Liver (tissue), 9 donors: ENCODE data around the gene YPEL3. TPM values are rescaled to one million over a fixed set of nuclear protein-coding genes. Genes with fewer than 3 reads are reported as not detected.

Experiments used
- DNase-seq: peaks from one replicate; pipeline ENCODE4 v3.0.0-alpha.2; 2017; ENCODE audit warnings: low spot score
- H3K27ac ChIP-seq, 2 donors: one replicate each; pipeline ENCODE4 v1.7.0; 2013; ENCODE audit warnings: inconsistent platforms in 2 of 2, low read length in 2 of 2, control low read depth in 1 of 2, low read depth in 1 of 2, mild to moderate bottlenecking in 1 of 2
- H3K27me3 ChIP-seq, 4 donors: one replicate each; pipeline versions ENCODE4 v1.6.1 to v1.7.0; 2013; ENCODE audit warnings: low read length in 3 of 4, inconsistent platforms in 1 of 4, mild to moderate bottlenecking in 1 of 4, moderate library complexity in 1 of 4; ENCODE audit not compliant: control insufficient read depth in 4 of 4, insufficient read depth in 4 of 4
- H3K36me3 ChIP-seq, 4 donors: one replicate each; pipeline versions ENCODE4 v1.6.1 to v1.7.0; 2013; ENCODE audit warnings: low read length in 3 of 4, mild to moderate bottlenecking in 3 of 4, low read depth in 1 of 4, moderate library complexity in 1 of 4; ENCODE audit not compliant: control insufficient read depth in 4 of 4, insufficient read depth in 3 of 4
- H3K4me1 ChIP-seq, 4 donors: one replicate each; pipeline versions ENCODE4 v1.6.1 to v1.7.0; 2013; ENCODE audit warnings: low read length in 3 of 4, mild to moderate bottlenecking in 3 of 4, moderate library complexity in 1 of 4; ENCODE audit not compliant: control insufficient read depth in 4 of 4, insufficient read depth in 4 of 4
- H3K4me3 ChIP-seq, 3 donors: one replicate each; pipeline versions ENCODE4 v1.6.1 to v1.7.0; 2013; ENCODE audit warnings: low read length in 3 of 3, control low read depth in 1 of 3, low read depth in 1 of 3, mild to moderate bottlenecking in 1 of 3
- H3K9ac ChIP-seq, 2 donors: one replicate each; pipeline ENCODE4 v1.7.0; 2013; ENCODE audit warnings: low read length in 2 of 2, mild to moderate bottlenecking in 2 of 2, moderate library complexity in 2 of 2, control low read depth in 1 of 2, low read depth in 1 of 2
- H3K9me3 ChIP-seq, 4 donors: one replicate each; pipeline versions ENCODE4 v1.6.1 to v1.7.0; 2013; ENCODE audit warnings: low read length in 3 of 4; ENCODE audit not compliant: control insufficient read depth in 4 of 4
- EGR1 ChIP-seq, 2 donors: IDR thresholded peaks; 2 replicates each; pipeline ENCODE4 v1.6.1; 2016 to 2018; ENCODE audit warnings: antibody characterized with exemption in 2 of 2, low read depth in 2 of 2
- FOXA1 ChIP-seq: IDR thresholded peaks from 2 replicates; pipeline ENCODE4 v1.6.1; 2016; ENCODE audit warnings: antibody characterized with exemption
- JUND ChIP-seq, 2 donors: IDR thresholded peaks; 2 replicates each; pipeline ENCODE4 v1.6.1; 2016; ENCODE audit warnings: antibody characterized with exemption in 2 of 2
- NR2F2 ChIP-seq: IDR thresholded peaks from 2 replicates; pipeline ENCODE4 v1.6.1; 2016; ENCODE audit warnings: antibody characterized with exemption
- RAD21 ChIP-seq, 2 donors: IDR thresholded peaks; 2 replicates each; pipeline ENCODE4 v1.6.1; 2016; ENCODE audit warnings: antibody characterized with exemption in 2 of 2, mild to moderate bottlenecking in 2 of 2
- RXRA ChIP-seq, 2 donors: IDR thresholded peaks; 2 replicates each; pipeline ENCODE4 v1.6.1; 2017 to 2018; ENCODE audit warnings: antibody characterized with exemption in 2 of 2, mild to moderate bottlenecking in 1 of 2
- SP1 ChIP-seq: IDR thresholded peaks from 2 replicates; pipeline ENCODE4 v1.6.1; 2018; ENCODE audit warnings: antibody characterized with exemption, mild to moderate bottlenecking
- TAF1 ChIP-seq: conservative IDR thresholded peaks from 2 replicates; pipeline ENCODE4 v1.6.1; 2016; ENCODE audit warnings: antibody characterized with exemption, mild to moderate bottlenecking
- YY1 ChIP-seq: IDR thresholded peaks from 2 replicates; pipeline ENCODE4 v1.6.1; 2016; ENCODE audit warnings: antibody characterized with exemption, mild to moderate bottlenecking
- WGBS: extraction: QIAGEN DNeasy Blood & Tissue Kit; methylation state at CpG from one replicate; pipeline ENCODE4 v1.1.7; 2013; 5-methylcytosine and 5-hydroxymethylcytosine counted together
- polyA plus RNA-seq, 2 donors: library from polyadenylated mRNA; stranded (reverse) in 1 of 2; unstranded in 1 of 2; fragments of 200-250 nt in 1 of 2; fragments of >200 nt in 1 of 2; fragmentation: Nextera tagmentation in 1 of 2; extraction: Ambion mirVana in 1 of 2; gene quantifications; one replicate each; pipeline versions ENCODE4 v1.2.1 to v1.2.3, GENCODE V29; 2013 to 2015
- total RNA-seq, 2 donors: library from RNA; depleted of rRNA; stranded (reverse); fragments of >200 nt; gene quantifications; one replicate each; pipeline ENCODE4 v1.2.3, GENCODE V29; 2014
- TF ChIP-seq, protein P1 (sequence below): IDR thresholded peaks from 2 replicates; pipeline ENCODE4 v1.6.1; 2016; ENCODE audit warnings: antibody characterized with exemption
- TF ChIP-seq, protein P2 (sequence below): fragments of 150-350 bp; IDR thresholded peaks from 2 replicates; pipeline ENCODE4 v1.5.1; 2017; ENCODE audit warnings: improper control_type of control experiment, low read depth, low read length; ENCODE audit not compliant: missing input control
- TF ChIP-seq, protein P3 (sequence below): IDR thresholded peaks from 2 replicates; pipeline ENCODE4 v1.6.1; 2016; ENCODE audit warnings: antibody characterized with exemption
- TF ChIP-seq, protein P4 (sequence below): IDR thresholded peaks from 2 replicates; pipeline ENCODE4 v1.6.1; 2016; ENCODE audit warnings: antibody characterized with exemption
- donor health status: healthy.
- donor health status: healthy.
- donor health status: healthy.
- donor health status: healthy.
- donor health status: healthy.

The YPEL3 gene
- total and polyA plus RNA-seq, 4 donors = 10.5 to 42.7 (median 24.5) TPM

DNA sequence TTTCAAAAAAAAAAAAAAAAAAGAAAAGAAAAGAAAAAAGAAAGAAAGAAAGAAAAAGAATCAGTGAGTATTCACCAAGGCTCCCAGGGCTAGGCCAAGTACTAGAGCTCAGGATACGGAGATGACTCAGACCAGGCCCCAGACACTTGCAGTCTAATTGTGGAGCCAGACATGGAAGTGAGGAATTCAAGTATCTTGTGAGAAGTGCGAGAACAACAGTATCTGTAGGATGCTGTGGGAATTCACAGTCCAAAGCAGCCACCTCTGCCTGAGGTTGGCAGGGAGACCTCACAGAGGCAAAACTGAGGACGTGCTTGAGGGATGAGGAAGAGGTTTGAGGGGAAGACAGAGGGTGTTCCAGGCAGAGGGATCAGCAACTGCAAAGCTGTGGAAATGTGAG, 44.5 kb downstream of the YPEL3 start:
- 90% methylated on average over 3 of the region's 3 CpGs for WGBS
- Histone ChIP-seq H3K9ac (no peak overlapping the region), H3K36me3 (no peaks in the 10 kb centered on the region), H3K4me3 (no peak overlapping the region), H3K9me3 (no peaks in the 10 kb centered on the region), H3K27me3 (no peaks in the 10 kb centered on the region), H3K27ac (no peak overlapping the region), H3K4me1 (peaks cover 2 to 11% (median 7%) of the 10 kb centered on the region in 4 donors)
- TF ChIP-seq SP1 (no peak), TAF1 (no peak)
- TF ChIP-seq, protein P1, sequence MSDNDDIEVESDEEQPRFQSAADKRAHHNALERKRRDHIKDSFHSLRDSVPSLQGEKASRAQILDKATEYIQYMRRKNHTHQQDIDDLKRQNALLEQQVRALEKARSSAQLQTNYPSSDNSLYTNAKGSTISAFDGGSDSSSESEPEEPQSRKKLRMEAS = no peak
- TF ChIP-seq, protein P2, sequence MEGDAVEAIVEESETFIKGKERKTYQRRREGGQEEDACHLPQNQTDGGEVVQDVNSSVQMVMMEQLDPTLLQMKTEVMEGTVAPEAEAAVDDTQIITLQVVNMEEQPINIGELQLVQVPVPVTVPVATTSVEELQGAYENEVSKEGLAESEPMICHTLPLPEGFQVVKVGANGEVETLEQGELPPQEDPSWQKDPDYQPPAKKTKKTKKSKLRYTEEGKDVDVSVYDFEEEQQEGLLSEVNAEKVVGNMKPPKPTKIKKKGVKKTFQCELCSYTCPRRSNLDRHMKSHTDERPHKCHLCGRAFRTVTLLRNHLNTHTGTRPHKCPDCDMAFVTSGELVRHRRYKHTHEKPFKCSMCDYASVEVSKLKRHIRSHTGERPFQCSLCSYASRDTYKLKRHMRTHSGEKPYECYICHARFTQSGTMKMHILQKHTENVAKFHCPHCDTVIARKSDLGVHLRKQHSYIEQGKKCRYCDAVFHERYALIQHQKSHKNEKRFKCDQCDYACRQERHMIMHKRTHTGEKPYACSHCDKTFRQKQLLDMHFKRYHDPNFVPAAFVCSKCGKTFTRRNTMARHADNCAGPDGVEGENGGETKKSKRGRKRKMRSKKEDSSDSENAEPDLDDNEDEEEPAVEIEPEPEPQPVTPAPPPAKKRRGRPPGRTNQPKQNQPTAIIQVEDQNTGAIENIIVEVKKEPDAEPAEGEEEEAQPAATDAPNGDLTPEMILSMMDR = no peak
- no peak for DNase-seq

DNA sequence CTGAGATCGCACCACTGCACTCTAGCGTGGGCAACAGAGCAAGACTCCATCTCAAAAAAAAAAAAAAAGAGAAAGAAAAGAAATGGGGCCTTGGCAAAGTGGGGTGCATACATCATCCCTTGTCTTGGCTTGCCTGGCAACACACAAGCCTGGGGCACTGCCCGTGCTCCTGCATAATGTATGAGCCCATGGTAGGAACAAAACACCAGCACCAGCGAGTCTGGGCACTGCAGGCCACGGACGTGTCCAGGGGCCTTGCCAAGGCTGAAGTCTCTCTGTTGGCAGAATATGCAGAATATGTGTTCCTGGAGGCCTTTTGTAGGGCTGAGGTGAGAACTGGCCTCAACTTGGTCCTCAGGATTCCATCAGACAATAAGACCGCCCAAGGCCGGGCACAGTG, 46.1 kb downstream of the YPEL3 start:
- Histone ChIP-seq H3K9ac (no peak overlapping the region), H3K27ac (no peak overlapping the region), H3K9me3 (no peaks in the 10 kb centered on the region), H3K4me3 (no peak overlapping the region), H3K36me3 (no peaks in the 10 kb centered on the region), H3K27me3 (no peaks in the 10 kb centered on the region), H3K4me1 (peaks cover 2 to 11% (median 7%) of the 10 kb centered on the region in 4 donors)
- 95% methylated on average over 8 of the region's 8 CpGs for WGBS
- no peak for DNase-seq
- TF ChIP-seq YY1 (no peak), EGR1 (IDR thresholded peaks at IDR 0.05; ENCODE audit: low read depth in 2 of 2) (no peak), FOXA1 (no peak), RXRA (IDR thresholded peaks at IDR 0.05) (no peak)
- TF ChIP-seq, protein P3, sequence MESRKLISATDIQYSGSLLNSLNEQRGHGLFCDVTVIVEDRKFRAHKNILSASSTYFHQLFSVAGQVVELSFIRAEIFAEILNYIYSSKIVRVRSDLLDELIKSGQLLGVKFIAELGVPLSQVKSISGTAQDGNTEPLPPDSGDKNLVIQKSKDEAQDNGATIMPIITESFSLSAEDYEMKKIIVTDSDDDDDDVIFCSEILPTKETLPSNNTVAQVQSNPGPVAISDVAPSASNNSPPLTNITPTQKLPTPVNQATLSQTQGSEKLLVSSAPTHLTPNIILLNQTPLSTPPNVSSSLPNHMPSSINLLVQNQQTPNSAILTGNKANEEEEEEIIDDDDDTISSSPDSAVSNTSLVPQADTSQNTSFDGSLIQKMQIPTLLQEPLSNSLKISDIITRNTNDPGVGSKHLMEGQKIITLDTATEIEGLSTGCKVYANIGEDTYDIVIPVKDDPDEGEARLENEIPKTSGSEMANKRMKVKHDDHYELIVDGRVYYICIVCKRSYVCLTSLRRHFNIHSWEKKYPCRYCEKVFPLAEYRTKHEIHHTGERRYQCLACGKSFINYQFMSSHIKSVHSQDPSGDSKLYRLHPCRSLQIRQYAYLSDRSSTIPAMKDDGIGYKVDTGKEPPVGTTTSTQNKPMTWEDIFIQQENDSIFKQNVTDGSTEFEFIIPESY = no peak
- TF ChIP-seq, protein P2 = no peak

DNA sequence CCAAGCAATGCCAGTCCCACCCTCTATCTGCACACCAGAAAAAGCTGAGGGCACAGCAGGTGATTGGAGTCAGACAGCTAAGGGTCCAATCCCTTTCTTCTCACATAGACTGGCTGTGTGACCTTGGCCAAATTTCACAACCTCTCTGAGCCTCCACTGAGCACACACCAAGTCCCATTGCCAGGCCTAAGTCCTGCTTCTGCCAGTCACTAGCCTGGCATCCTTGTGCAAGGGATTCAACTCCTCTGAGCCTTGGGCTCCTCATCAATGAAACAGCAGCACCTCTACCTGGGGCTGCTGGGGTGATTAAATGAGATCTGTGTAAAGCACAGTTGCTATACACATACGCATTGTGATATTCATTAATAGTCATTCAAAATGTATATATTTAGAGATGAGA, 49.4 kb downstream of the YPEL3 start:
- DNase-seq = no peak
- Histone ChIP-seq H3K27ac (no peak overlapping the region), H3K36me3 (no peaks in the 10 kb centered on the region), H3K27me3 (no peaks in the 10 kb centered on the region), H3K4me3 (no peak overlapping the region), H3K9me3 (no peaks in the 10 kb centered on the region), H3K9ac (no peak overlapping the region), H3K4me1 (no peaks in the 10 kb centered on the region)
- WGBS = 97% methylated on average over 1 of the region's 1 CpG
- no peak for TF ChIP-seq NR2F2
- TF ChIP-seq, protein P4, sequence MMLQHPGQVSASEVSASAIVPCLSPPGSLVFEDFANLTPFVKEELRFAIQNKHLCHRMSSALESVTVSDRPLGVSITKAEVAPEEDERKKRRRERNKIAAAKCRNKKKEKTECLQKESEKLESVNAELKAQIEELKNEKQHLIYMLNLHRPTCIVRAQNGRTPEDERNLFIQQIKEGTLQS = no peak
- TF ChIP-seq, protein P1 = no peak
- TF ChIP-seq JUND (IDR thresholded peaks at IDR 0.05) = no peak
- no peak for TF ChIP-seq YY1
- TF ChIP-seq RAD21 (IDR thresholded peaks at IDR 0.05) = no peak
- no peak for TF ChIP-seq FOXA1
